ENCODE measurements around the gene ANXA2.

GRCh38 chr15:60374628-60375081 lies 23.1 kb downstream of the ANXA2 start:
- TF ChIP-seq CTCF (IDR thresholded peaks at IDR 0.05) (no peak), POLR2AphosphoS5 (IDR thresholded peaks at IDR 0.05) (peak in 2 of 3 donors; percentile 27 to 38), POLR2A (IDR thresholded peaks at IDR 0.05) (no peak), EP300 (IDR thresholded peaks at IDR 0.05; ENCODE audit: low read depth) (no peak)

Measured in transverse colon (tissue), 4 donors.